Hepatic stellate cell (primary cell): Measurements from ENCODE around the gene ZNF273.
"Not testable (repeated sequence)": the region's sequence is repeated elsewhere in the genome, so short reads cannot be mapped to it uniquely, and the experiment has no call there.

ENCODE experiments used
- DNase-seq: peaks from one replicate; pipeline ENCODE4 v3.0.0; 2011; ENCODE audit warnings: low spot score

ZNF273 gene

GRCh38 chr7:64888901-64889685, 14.0 kb upstream of the ZNF273 start:
- DNase-seq, result peak; percentile 14

- DNase-seq, result no peak
Measured at GRCh38 chr7:64889686-64890162, 13.3 kb upstream of the ZNF273 start.

- peak; percentile 1 for DNase-seq
Measured at GRCh38 chr7:64890273-64890672, 12.8 kb upstream of the ZNF273 start.

- peak; percentile 4 for DNase-seq
Measured at GRCh38 chr7:64890761-64891362, 12.2 kb upstream of the ZNF273 start.

- peak; percentile 4 for DNase-seq
Measured at GRCh38 chr7:64891363-64892081, 11.6 kb upstream of the ZNF273 start.

- peak; percentile 1 for DNase-seq
Measured at GRCh38 chr7:64892116-64892515, 11.0 kb upstream of the ZNF273 start.

- no peak for DNase-seq
Measured at GRCh38 chr7:64892666-64893309, 10.3 kb upstream of the ZNF273 start.

GRCh38 chr7:64893401-64893800, 9.7 kb upstream of the ZNF273 start:
- DNase-seq, result no peak

GRCh38 chr7:64902461-64902805, 640 bp upstream of the ZNF273 start:
- not testable (repeated sequence) for DNase-seq

- DNase-seq, result no peak
Measured at GRCh38 chr7:64904008-64904407, 935 bp downstream of the ZNF273 start.

- no peak for DNase-seq
Measured at GRCh38 chr7:64905133-64905532, 2.1 kb downstream of the ZNF273 start.

GRCh38 chr7:64905547-64905946, 2.5 kb downstream of the ZNF273 start:
- DNase-seq, result no peak

GRCh38 chr7:64907641-64908326, 4.7 kb downstream of the ZNF273 start:
- no peak for DNase-seq

GRCh38 chr7:64908358-64908757, 5.3 kb downstream of the ZNF273 start:
- DNase-seq, result no peak

- DNase-seq, result no peak
Measured at GRCh38 chr7:64914557-64914956, 11.5 kb downstream of the ZNF273 start.

- not testable (repeated sequence) for DNase-seq
Measured at GRCh38 chr7:64915301-64915700, 12.2 kb downstream of the ZNF273 start.

- not testable (repeated sequence) for DNase-seq
Measured at GRCh38 chr7:64928252-64929187, 25.4 kb downstream of the ZNF273 start.

GRCh38 chr7:64934478-64934877, 31.4 kb downstream of the ZNF273 start:
- DNase-seq, result no peak

- DNase-seq, result no peak
Measured at GRCh38 chr7:64938540-64938939, 35.5 kb downstream of the ZNF273 start.

- not testable (repeated sequence) for DNase-seq
Measured at GRCh38 chr7:64940021-64940420, 36.9 kb downstream of the ZNF273 start.
